Endodermal cell (in vitro differentiated cells): ENCODE results near the gene SDCCAG8. TPM values are rescaled to one million over a fixed set of nuclear protein-coding genes. Genes with fewer than 3 reads are reported as not detected.

Experiments used
- DNase-seq: peaks from one replicate; pipeline ENCODE4 v3.0.0-alpha.2; 2017
- H3K27ac ChIP-seq: 2 replicates; pipeline ENCODE4 v1.5.1; 2013; ENCODE audit warnings: mild to moderate bottlenecking, low read depth, low read length, moderate library complexity
- H3K27me3 ChIP-seq: 2 replicates; pipeline ENCODE4 v1.6.1; 2013; ENCODE audit warnings: mild to moderate bottlenecking, low read length, moderate library complexity; ENCODE audit not compliant: insufficient read depth, control insufficient read depth, poor library complexity, severe bottlenecking
- H3K36me3 ChIP-seq: 2 replicates; pipeline ENCODE4 v1.7.0; 2013; ENCODE audit warnings: mild to moderate bottlenecking, low read length, moderate library complexity; ENCODE audit not compliant: control insufficient read depth, insufficient read depth
- H3K4me1 ChIP-seq: one replicate; pipeline ENCODE4 v1.7.0; 2013; ENCODE audit warnings: low read length; ENCODE audit not compliant: control insufficient read depth, insufficient read depth
- H3K4me3 ChIP-seq: 2 replicates; pipeline ENCODE4 v1.5.1; 2013; ENCODE audit warnings: mild to moderate bottlenecking, low read length, moderate library complexity
- H3K9ac ChIP-seq: 2 replicates; pipeline ENCODE4 v1.6.1; 2013; ENCODE audit warnings: mild to moderate bottlenecking, low read length, moderate library complexity; ENCODE audit not compliant: poor library complexity, severe bottlenecking; ENCODE audit errors: extremely low read depth
- H3K9me3 ChIP-seq: 2 replicates; pipeline ENCODE4 v1.6.1; 2013; ENCODE audit warnings: mild to moderate bottlenecking, low read length, moderate library complexity; ENCODE audit not compliant: control insufficient read depth
- H3K27ac Mint-ChIP-seq: 2 replicates; pipeline ENCODE4 v1.8.0; 2020; ENCODE audit warnings: mixed read lengths
- H3K27me3 Mint-ChIP-seq: 2 replicates; pipeline ENCODE4 v1.8.0; 2021; ENCODE audit warnings: mild to moderate bottlenecking, mixed read lengths; ENCODE audit not compliant: insufficient read depth
- H3K36me3 Mint-ChIP-seq: 2 replicates; pipeline ENCODE4 v1.8.0; 2020; ENCODE audit warnings: low read depth, mixed read lengths
- H3K4me1 Mint-ChIP-seq: 2 replicates; pipeline ENCODE4 v1.8.0; 2020; ENCODE audit warnings: mixed read lengths
- H3K4me3 Mint-ChIP-seq: 2 replicates; pipeline ENCODE4 v1.8.0; 2020; ENCODE audit warnings: mild to moderate bottlenecking, moderate library complexity, mixed read lengths
- H3K9me3 Mint-ChIP-seq: 2 replicates; pipeline ENCODE4 v1.8.0; 2020; ENCODE audit warnings: mild to moderate bottlenecking, mixed read lengths
- WGBS, 2 experiments: methylation state at CpG; one replicate each; pipeline versions ENCODE4 v1.1.5 to v1.1.7; 2013; ENCODE audit warnings: missing lambda C conversion rate in 2 of 2, mixed read lengths in 1 of 2; ENCODE audit not compliant: insufficient coverage in 1 of 2, insufficient read length in 1 of 2; 5-methylcytosine and 5-hydroxymethylcytosine counted together
- total RNA-seq, 2 donors: library from RNA; stranded (reverse); fragmentation: NEBNext Ultra II Directional in 1 of 2; extraction: Animal tissue kit (Norgen Biotek cat#: 25700) in 1 of 2; gene quantifications; 2 replicates in 1 of 2; 3 replicates in 1 of 2; pipeline ENCODE4 v1.2.1, GENCODE V29; 2021
- TF ChIP-seq, protein P1 (sequence below): fragments of 200-600 bp; sonication (generic); conservative IDR thresholded peaks from 2 replicates; pipeline ENCODE4 v1.5.0; 2021; ENCODE audit warnings: antibody characterized with exemption, mild to moderate bottlenecking

SDCCAG8 gene
- total RNA-seq, 2 donors from 2014 or later = 19.8 to 27.5 TPM

DNA sequence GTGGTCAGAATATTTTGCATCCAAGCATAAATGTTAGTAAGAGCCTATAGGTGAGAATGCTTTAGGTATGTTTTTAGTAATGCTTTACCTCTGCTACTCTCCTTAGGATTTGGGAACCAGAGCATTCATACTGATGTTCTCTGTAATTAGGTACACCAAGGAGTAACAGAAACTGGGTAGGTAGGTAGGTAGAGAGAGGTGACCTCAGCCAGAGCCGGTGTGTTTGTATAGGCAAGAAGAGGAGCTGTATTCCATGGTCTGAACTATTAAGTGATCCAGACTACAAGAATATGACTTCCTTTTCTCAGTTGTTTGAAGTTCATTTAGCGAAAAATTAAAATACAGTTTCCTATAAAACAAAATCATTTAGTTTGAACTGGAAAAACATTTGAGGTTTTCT is 108.5 kb downstream of the SDCCAG8 start:
- no peaks in the 10 kb centered on the region for H3K36me3 ChIP-seq
- no peak for DNase-seq
- no peak overlapping the region for H3K9ac ChIP-seq
- H3K9me3 ChIP-seq = no peaks in the 10 kb centered on the region
- Mint-ChIP-seq H3K4me3 (no peak overlapping the region), H3K4me1 (no peaks in the 10 kb centered on the region), H3K27ac (no peak overlapping the region), H3K36me3 (no peaks in the 10 kb centered on the region), H3K9me3 (no peaks in the 10 kb centered on the region), H3K27me3 (no peaks in the 10 kb centered on the region)
- WGBS, 2 experiments = 82% methylated on average over 2 of the region's 2 CpGs; no CpG with 5 or more reads in 1 of the 2 experiments
- H3K4me3 ChIP-seq = no peak overlapping the region
- H3K27ac ChIP-seq = no peak overlapping the region
- H3K27me3 ChIP-seq = no peaks in the 10 kb centered on the region
- TF ChIP-seq, protein P1, sequence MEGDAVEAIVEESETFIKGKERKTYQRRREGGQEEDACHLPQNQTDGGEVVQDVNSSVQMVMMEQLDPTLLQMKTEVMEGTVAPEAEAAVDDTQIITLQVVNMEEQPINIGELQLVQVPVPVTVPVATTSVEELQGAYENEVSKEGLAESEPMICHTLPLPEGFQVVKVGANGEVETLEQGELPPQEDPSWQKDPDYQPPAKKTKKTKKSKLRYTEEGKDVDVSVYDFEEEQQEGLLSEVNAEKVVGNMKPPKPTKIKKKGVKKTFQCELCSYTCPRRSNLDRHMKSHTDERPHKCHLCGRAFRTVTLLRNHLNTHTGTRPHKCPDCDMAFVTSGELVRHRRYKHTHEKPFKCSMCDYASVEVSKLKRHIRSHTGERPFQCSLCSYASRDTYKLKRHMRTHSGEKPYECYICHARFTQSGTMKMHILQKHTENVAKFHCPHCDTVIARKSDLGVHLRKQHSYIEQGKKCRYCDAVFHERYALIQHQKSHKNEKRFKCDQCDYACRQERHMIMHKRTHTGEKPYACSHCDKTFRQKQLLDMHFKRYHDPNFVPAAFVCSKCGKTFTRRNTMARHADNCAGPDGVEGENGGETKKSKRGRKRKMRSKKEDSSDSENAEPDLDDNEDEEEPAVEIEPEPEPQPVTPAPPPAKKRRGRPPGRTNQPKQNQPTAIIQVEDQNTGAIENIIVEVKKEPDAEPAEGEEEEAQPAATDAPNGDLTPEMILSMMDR = no peak
- no peaks in the 10 kb centered on the region for H3K4me1 ChIP-seq

DNA sequence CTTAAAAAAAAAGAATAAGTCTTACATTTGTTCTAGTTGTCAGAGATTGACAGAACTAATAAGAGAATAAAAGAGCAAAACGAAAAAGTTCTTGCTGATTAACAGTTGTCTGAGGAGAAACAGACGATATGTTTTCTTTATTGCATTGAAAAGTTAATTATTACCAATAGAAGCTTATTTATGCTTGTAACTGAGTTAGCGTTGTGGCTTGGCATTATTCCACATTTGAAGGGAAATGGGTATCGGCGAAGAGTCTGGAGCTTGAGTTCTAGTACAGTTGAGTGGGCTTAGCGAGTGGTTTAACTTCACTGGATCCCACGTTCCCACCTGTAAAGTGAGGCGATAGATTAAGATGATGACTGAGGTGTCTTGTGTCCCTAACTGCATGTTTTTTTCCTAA is 109.0 kb downstream of the SDCCAG8 start:
- H3K27ac ChIP-seq = no peak overlapping the region
- H3K36me3 ChIP-seq = no peaks in the 10 kb centered on the region
- no peaks in the 10 kb centered on the region for H3K9me3 ChIP-seq
- no peaks in the 10 kb centered on the region for H3K4me1 ChIP-seq
- 94 to 100% methylated on average over 4 to 8 of the region's 8 CpGs for WGBS, 2 experiments
- DNase-seq = no peak
- Mint-ChIP-seq H3K4me1 (no peaks in the 10 kb centered on the region), H3K4me3 (no peak overlapping the region), H3K27me3 (no peaks in the 10 kb centered on the region), H3K9me3 (no peaks in the 10 kb centered on the region), H3K36me3 (no peaks in the 10 kb centered on the region), H3K27ac (no peak overlapping the region)
- TF ChIP-seq, protein P1 = no peak
- H3K9ac ChIP-seq = no peak overlapping the region
- H3K4me3 ChIP-seq = no peak overlapping the region
- H3K27me3 ChIP-seq = no peaks in the 10 kb centered on the region

DNA sequence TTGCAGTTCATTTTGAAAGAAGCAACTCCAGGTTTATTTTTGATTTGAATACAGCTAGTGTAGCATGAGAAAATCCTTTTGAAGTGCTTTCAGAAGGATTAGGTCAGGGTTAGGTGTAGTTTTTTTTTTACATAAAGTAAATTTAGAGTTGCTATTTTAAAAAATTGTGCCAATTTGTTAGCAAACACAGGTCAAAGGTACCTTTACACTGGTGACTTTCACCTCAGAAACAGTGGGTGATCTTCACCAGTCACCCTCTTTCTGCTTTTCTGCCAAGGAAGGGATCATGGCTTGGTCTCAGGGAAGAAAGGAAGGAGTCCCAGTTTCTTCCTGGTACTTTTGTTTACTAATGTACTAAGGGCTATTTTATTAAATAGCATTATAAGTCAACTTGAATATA is 111.5 kb downstream of the SDCCAG8 start:
- H3K9me3 Mint-ChIP-seq = no peaks in the 10 kb centered on the region
- H3K4me3 Mint-ChIP-seq = no peak overlapping the region
- no peak for DNase-seq
- H3K9me3 ChIP-seq = no peaks in the 10 kb centered on the region
- no peaks in the 10 kb centered on the region for H3K36me3 ChIP-seq
- no peak overlapping the region for H3K27ac Mint-ChIP-seq
- no peak overlapping the region for H3K9ac ChIP-seq
- H3K27me3 ChIP-seq = no peaks in the 10 kb centered on the region
- TF ChIP-seq, protein P1 = no peak
- no peaks in the 10 kb centered on the region for H3K4me1 ChIP-seq
- no peak overlapping the region for H3K4me3 ChIP-seq
- H3K27me3 Mint-ChIP-seq = no peaks in the 10 kb centered on the region
- no peak overlapping the region for H3K27ac ChIP-seq
- no peaks in the 10 kb centered on the region for H3K36me3 Mint-ChIP-seq
- H3K4me1 Mint-ChIP-seq = no peaks in the 10 kb centered on the region
